PC-9 (cell line): ENCODE data around the gene ZBTB8B.

Experiments used
- EZH2 ChIP-seq: fragments of 200-600 bp; sonication (generic); IDR thresholded peaks from 2 replicates; pipeline ENCODE4 v1.8.0; 2017; ENCODE audit warnings: antibody characterized with exemption, low read depth
- TF ChIP-seq, protein P1 (sequence below): fragments of 200-600 bp; sonication (generic); conservative IDR thresholded peaks from 2 replicates; pipeline ENCODE4 v1.6.1; 2017; ENCODE audit warnings: mixed run types, antibody characterized with exemption, mild to moderate bottlenecking, moderate library complexity

DNA sequence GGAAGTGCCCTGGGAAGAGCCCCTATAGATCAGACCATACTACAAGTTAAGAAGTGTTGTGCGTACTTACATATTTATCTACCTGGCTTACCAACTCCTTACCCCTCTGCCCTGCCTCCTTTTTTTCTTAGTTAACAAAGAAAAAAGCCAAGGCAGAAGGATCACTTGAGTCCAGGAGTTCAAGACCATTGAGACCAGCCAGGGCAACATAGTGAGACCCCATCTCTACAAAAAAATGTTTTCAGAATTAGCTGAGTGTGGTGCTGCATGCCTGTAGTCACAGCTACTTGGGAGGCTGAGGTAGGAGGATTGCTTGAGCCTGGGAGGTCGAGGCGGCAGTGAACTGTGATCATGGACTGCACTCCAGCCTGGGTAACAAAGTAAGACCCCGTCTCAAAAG is 1.9 kb downstream of the ZBTB8B start:
- TF ChIP-seq, protein P1, sequence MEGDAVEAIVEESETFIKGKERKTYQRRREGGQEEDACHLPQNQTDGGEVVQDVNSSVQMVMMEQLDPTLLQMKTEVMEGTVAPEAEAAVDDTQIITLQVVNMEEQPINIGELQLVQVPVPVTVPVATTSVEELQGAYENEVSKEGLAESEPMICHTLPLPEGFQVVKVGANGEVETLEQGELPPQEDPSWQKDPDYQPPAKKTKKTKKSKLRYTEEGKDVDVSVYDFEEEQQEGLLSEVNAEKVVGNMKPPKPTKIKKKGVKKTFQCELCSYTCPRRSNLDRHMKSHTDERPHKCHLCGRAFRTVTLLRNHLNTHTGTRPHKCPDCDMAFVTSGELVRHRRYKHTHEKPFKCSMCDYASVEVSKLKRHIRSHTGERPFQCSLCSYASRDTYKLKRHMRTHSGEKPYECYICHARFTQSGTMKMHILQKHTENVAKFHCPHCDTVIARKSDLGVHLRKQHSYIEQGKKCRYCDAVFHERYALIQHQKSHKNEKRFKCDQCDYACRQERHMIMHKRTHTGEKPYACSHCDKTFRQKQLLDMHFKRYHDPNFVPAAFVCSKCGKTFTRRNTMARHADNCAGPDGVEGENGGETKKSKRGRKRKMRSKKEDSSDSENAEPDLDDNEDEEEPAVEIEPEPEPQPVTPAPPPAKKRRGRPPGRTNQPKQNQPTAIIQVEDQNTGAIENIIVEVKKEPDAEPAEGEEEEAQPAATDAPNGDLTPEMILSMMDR, result no peak
- TF ChIP-seq EZH2, result no peak
